Mesodermal cell (in vitro differentiated cells): Measurements from ENCODE around the gene ZNF425.
"Not testable (repeated sequence)": the region's sequence is repeated elsewhere in the genome, so short reads cannot be mapped to it uniquely, and the experiment has no call there.

Experiments
- H3K27ac ChIP-seq: 2 replicates; pipeline ENCODE4 v1.7.0; 2013; ENCODE audit warnings: mild to moderate bottlenecking, low read depth, low read length, moderate library complexity; ENCODE audit not compliant: severe bottlenecking
- H3K36me3 ChIP-seq: 2 replicates; pipeline ENCODE4 v1.7.1; 2013; ENCODE audit warnings: mild to moderate bottlenecking, low read length, moderate library complexity; ENCODE audit not compliant: control insufficient read depth, insufficient read depth
- H3K4me1 ChIP-seq: one replicate; pipeline ENCODE4 v1.7.1; 2013; ENCODE audit warnings: mild to moderate bottlenecking, low read length; ENCODE audit not compliant: insufficient read depth, control insufficient read depth, poor library complexity, severe bottlenecking
- H3K4me3 ChIP-seq: 2 replicates; pipeline ENCODE4 v1.7.0; 2013; ENCODE audit warnings: low read length, control low read depth, mild to moderate bottlenecking; ENCODE audit not compliant: insufficient read depth, poor library complexity, severe bottlenecking; ENCODE audit errors: extremely low read depth
- H3K9me3 ChIP-seq: 2 replicates; pipeline ENCODE4 v1.7.1; 2013; ENCODE audit warnings: mild to moderate bottlenecking, low read length, moderate library complexity; ENCODE audit not compliant: control insufficient read depth
- WGBS, 2 experiments: methylation state at CpG; one replicate each; pipeline ENCODE4 v1.1.5; 2013; ENCODE audit warnings: missing lambda C conversion rate in 2 of 2; ENCODE audit not compliant: insufficient coverage in 2 of 2; 5-methylcytosine and 5-hydroxymethylcytosine counted together

Gene ZNF425

DNA sequence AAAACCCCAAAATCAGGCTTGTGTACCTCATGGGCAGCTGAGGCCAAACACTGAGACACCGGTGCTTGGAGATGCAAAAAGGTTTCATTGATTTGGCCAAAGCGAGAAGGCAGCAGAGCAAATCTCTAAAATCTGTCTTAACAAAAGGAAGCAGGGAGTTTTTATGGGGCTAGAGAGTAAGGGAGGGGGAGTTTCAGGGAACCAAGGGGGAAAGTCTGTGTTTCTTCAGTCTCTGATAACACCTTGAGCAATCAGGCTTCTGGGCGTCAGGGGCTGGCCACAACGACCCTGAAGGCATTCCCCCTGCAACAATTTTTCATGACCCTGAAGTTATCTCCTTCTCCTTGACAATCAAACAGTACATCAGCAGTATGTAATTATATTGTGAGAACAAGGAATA is 32.9 kb downstream of the ZNF425 start:
- no peak overlapping the region for H3K27ac ChIP-seq

GRCh38 chr7:149092244-149092643 is 33.9 kb downstream of the ZNF425 start:
- 93 to 95% methylated on average over 3 to 12 of the region's 20 CpGs for WGBS, 2 experiments
- not testable (repeated sequence) for H3K27ac ChIP-seq, H3K9me3 ChIP-seq, H3K4me1 ChIP-seq, H3K4me3 ChIP-seq
- peaks cover 17% of the 10 kb centered on the region for H3K36me3 ChIP-seq

More for the DNA sequence above, 32.9 kb downstream of the ZNF425 start:
- Histone ChIP-seq H3K9me3 (no peaks in the 10 kb centered on the region), H3K4me3 (no peak overlapping the region), H3K36me3 (peaks cover 7% of the 10 kb centered on the region), H3K4me1 (no peaks in the 10 kb centered on the region)
- WGBS, 2 experiments = 81 to 95% methylated on average over 2 of the region's 4 CpGs

DNA sequence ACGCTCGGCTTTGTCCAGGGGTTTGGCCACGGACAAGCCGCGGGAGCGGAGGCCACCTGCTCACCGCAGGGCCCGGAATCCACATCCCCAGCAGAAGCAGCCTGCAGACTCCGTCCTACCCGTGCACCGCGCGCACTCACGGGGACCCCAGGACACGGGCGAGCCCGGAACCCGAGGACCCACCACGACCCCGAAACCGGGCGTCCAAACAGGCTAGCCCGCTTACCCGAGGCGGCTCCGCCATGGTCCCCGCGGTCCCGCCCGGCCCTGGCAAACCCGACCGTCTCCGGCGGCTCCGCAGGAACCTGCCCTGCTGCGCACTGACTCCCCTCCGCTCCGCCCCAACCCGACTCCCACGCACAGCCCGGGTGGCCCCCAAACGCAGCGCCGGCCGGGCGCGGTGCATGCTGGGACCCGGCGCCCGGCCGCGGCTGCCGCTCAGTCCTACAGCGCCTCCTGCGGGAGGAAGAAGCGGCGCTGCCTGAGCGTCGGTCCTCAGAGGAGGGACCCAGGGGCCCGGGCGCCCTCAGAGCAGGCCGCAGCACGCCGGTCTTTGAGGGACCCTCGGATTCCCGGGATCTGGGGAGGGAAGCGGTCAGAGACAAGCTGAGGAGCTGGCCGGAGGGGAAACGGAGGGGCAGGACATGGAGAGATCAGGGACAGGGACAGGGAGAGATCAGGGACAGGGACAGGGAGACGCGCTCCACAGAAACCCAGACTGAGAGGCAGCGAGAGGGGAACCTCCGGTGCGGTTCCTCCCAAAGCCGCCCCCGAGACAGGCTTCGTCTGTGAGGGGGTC is 35.5 kb downstream of the ZNF425 start, which contains the start of gene ZNF786:
ZNF786 (minus strand) TSS at position 322 of the 799 bp plus-strand sequence; CDS start at position 244, 78 bp downstream.
- WGBS, 2 experiments = 0% methylated on average over 47 to 60 of the region's 77 CpGs
- Histone ChIP-seq H3K4me3 (peak within 1 kb of the TSS; percentile 80), H3K4me1 (no peaks in the 10 kb centered on the region), H3K9me3 (no peaks in the 10 kb centered on the region), H3K27ac (peak within 1 kb of the TSS; percentile 88), H3K36me3 (peaks cover 32% of the 10 kb centered on the region)

DNA sequence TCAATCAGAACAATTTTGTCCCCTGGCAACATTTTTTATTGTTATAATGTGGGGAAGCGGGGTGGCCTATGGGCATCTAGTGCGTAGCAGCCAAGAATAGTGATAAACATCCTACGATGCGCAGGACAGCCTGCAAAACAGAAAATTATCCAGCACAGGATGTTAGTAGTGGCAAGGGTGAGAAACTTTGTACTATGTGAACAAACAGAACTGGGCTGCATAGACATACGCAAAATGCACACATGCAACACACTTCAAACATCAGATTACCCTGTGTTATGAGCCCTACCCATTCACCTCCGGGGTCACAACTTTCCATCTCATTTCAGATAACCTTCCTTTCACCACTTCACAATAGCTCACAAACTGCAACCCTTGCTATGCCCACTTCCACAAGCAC is 38.7 kb downstream of the ZNF425 start:
- Histone ChIP-seq H3K4me1 (no peaks in the 10 kb centered on the region), H3K27ac (no peak overlapping the region), H3K36me3 (peaks cover 58% of the 10 kb centered on the region), H3K4me3 (no peak overlapping the region), H3K9me3 (peaks cover 11% of the 10 kb centered on the region)
- WGBS, 2 experiments = 90 to 98% methylated on average over 6 of the region's 6 CpGs

- Histone ChIP-seq H3K4me3 (no peak overlapping the region), H3K9me3 (peaks cover 11% of the 10 kb centered on the region), H3K27ac (no peak overlapping the region), H3K36me3 (peaks cover 67% of the 10 kb centered on the region), H3K4me1 (no peaks in the 10 kb centered on the region)
- 100% methylated on average over 1 of the region's 1 CpG; no CpG with 5 or more reads in 1 of the 2 experiments for WGBS, 2 experiments
These were observed 40.3 kb downstream of the ZNF425 start for GRCh38 chr7:149085866-149086265.

DNA sequence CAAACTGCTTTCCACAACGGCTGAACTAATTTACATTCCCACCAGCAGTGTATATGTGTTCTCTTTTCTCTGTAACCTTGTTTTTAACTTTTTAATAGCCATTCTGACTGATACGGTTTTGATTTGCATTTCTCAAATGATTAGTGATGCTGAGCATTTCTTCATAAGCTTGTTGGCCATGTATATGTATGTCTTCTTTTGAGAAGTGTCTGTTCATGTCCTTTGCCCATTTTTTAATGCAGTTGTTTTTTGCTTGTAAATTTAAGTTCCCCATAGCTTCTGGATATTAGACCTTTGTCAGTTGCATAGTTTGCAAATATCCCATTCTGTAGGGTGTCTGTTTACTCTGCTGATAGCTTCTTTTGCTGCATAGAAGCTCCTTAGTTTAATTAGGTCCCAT is 41.7 kb downstream of the ZNF425 start:
- Histone ChIP-seq H3K9me3 (peaks cover 11% of the 10 kb centered on the region), H3K27ac (no peak overlapping the region), H3K4me3 (no peak overlapping the region), H3K4me1 (no peaks in the 10 kb centered on the region), H3K36me3 (peaks cover 78% of the 10 kb centered on the region)
- 100% methylated on average over 1 of the region's 2 CpGs; no CpG with 5 or more reads in 1 of the 2 experiments for whole genome bisulfite sequencing, 2 experiments

DNA sequence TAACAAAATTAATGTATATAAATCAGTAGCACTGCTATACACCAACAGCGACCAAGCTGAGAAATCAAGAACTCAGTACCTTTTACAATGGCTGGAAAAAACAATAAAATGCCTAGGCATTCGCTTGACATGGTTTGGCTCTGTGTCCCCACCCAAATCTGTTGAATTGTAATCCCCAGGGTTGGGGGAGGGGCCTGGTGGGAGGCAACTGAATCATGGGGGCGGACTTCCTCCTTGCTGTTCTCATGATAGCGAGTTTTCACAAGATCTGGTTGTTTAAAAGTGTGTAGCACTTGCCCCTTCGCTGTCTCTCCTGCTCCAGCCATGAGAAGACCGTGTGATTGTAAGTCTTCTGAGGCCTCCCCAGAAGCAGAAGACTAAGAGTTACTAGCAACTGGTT is 44.2 kb downstream of the ZNF425 start:
- Histone ChIP-seq H3K27ac (no peak overlapping the region), H3K36me3 (peaks cover 67% of the 10 kb centered on the region), H3K9me3 (peaks cover 11% of the 10 kb centered on the region), H3K4me1 (no peaks in the 10 kb centered on the region), H3K4me3 (no peak overlapping the region)
- 89 to 98% methylated on average over 4 to 6 of the region's 6 CpGs for WGBS, 2 experiments

GRCh38 chr7:149077594-149077993 is 48.5 kb downstream of the ZNF425 start:
- H3K36me3 ChIP-seq = peaks cover 58% of the 10 kb centered on the region
- whole genome bisulfite sequencing, 2 experiments = 100% methylated on average over 3 to 4 of the region's 9 CpGs

DNA sequence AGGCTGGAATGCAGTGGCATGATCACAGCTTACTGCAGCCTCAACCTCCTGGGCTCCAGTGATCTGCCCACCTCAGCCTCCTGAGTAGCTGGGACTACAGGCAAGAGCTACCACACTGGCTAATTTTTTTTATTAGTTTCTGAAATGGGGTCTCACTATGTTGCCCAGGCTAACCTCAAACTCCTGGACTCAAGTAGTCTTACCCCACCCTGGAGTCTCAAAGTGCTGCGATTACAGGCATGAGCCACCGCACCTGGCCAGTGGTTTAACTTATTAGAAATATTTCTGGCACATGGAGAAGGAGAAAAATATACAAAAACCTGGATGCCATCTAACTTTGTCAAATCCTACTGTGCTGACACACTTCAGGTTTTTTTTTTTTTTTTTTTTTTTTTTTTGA is 50.8 kb downstream of the ZNF425 start:
- no peaks in the 10 kb centered on the region for H3K9me3 ChIP-seq
- no peak overlapping the region for H3K4me3 ChIP-seq
- H3K36me3 ChIP-seq = peaks cover 66% of the 10 kb centered on the region
- no peak overlapping the region for H3K27ac ChIP-seq
- no CpG with 5 or more reads among the region's 2 CpGs for WGBS, 2 experiments
- no peaks in the 10 kb centered on the region for H3K4me1 ChIP-seq

More at GRCh38 chr7:149077594-149077993, 48.5 kb downstream of the ZNF425 start:
- Histone ChIP-seq H3K4me1 (no peaks in the 10 kb centered on the region), H3K4me3 (no peak overlapping the region), H3K9me3 (no peaks in the 10 kb centered on the region), H3K27ac (no peak overlapping the region)

GRCh38 chr7:149074116-149074885 is 51.8 kb downstream of the ZNF425 start:
- Histone ChIP-seq H3K4me1 (no peaks in the 10 kb centered on the region), H3K27ac (no peak overlapping the region), H3K4me3 (no peak overlapping the region), H3K9me3 (no peaks in the 10 kb centered on the region), H3K36me3 (peaks cover 70% of the 10 kb centered on the region)
- 83% methylated on average over 2 of the region's 3 CpGs; no CpG with 5 or more reads in 1 of the 2 experiments for WGBS, 2 experiments
